Hair follicle dermal papilla cell (primary cell): ENCODE data around the gene ATM. TPM values are rescaled to one million over a fixed set of nuclear protein-coding genes. Genes with fewer than 3 reads are reported as not detected.

Experiments used
- small RNA-seq: library from RNA; depleted of rRNA; stranded (forward); fragments of <200 nt; gene quantifications from one replicate; pipeline ENCODE3, GENCODE V24; 2012
- total RNA-seq: library from RNA; depleted of rRNA; stranded (reverse); fragments of >200 nt; gene quantifications from 2 replicates; pipeline ENCODE4 v1.2.3, GENCODE V29; 2012

ATM gene, protein sequence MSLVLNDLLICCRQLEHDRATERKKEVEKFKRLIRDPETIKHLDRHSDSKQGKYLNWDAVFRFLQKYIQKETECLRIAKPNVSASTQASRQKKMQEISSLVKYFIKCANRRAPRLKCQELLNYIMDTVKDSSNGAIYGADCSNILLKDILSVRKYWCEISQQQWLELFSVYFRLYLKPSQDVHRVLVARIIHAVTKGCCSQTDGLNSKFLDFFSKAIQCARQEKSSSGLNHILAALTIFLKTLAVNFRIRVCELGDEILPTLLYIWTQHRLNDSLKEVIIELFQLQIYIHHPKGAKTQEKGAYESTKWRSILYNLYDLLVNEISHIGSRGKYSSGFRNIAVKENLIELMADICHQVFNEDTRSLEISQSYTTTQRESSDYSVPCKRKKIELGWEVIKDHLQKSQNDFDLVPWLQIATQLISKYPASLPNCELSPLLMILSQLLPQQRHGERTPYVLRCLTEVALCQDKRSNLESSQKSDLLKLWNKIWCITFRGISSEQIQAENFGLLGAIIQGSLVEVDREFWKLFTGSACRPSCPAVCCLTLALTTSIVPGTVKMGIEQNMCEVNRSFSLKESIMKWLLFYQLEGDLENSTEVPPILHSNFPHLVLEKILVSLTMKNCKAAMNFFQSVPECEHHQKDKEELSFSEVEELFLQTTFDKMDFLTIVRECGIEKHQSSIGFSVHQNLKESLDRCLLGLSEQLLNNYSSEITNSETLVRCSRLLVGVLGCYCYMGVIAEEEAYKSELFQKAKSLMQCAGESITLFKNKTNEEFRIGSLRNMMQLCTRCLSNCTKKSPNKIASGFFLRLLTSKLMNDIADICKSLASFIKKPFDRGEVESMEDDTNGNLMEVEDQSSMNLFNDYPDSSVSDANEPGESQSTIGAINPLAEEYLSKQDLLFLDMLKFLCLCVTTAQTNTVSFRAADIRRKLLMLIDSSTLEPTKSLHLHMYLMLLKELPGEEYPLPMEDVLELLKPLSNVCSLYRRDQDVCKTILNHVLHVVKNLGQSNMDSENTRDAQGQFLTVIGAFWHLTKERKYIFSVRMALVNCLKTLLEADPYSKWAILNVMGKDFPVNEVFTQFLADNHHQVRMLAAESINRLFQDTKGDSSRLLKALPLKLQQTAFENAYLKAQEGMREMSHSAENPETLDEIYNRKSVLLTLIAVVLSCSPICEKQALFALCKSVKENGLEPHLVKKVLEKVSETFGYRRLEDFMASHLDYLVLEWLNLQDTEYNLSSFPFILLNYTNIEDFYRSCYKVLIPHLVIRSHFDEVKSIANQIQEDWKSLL (N-terminal part only)
- 93.9 and 107 TPM in 2 replicates for total RNA-seq

DNA sequence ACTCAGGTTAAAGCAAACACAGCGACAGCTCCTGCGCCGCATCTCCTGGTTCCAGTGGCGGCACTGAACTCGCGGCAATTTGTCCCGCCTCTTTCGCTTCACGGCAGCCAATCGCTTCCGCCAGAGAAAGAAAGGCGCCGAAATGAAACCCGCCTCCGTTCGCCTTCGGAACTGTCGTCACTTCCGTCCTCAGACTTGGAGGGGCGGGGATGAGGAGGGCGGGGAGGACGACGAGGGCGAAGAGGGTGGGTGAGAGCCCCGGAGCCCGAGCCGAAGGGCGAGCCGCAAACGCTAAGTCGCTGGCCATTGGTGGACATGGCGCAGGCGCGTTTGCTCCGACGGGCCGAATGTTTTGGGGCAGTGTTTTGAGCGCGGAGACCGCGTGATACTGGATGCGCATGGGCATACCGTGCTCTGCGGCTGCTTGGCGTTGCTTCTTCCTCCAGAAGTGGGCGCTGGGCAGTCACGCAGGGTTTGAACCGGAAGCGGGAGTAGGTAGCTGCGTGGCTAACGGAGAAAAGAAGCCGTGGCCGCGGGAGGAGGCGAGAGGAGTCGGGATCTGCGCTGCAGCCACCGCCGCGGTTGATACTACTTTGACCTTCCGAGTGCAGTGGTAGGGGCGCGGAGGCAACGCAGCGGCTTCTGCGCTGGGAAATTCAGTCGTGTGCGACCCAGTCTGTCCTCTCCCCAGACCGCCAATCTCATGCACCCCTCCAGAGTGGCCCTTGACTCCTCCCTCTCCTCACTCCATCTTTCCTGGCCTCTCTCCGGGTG lies at the start of gene ATM, which contains the start of gene NPAT:
Gene ATM (plus strand): TSS at position 494 of the 774 bp plus-strand sequence. CDS start 4,558 bp downstream, outside the sequence.
Gene NPAT (minus strand): TSS at position 65 of the 774 bp plus-strand sequence. CDS start 102 bp downstream, outside the sequence.

Small RNA genes lying within 50 kb of the gene (small RNA-seq; reads per million reads assigned to genes)
- not detected for gene RF00019

Other genes with a start within 250 kb of the ATM start
- 39.6 and 43.2 TPM in 2 replicates for gene CUL5, start 214.2 kb upstream of the ATM start, total RNA-seq
- gene ACAT1, start 101.5 kb upstream of the ATM start, total RNA-seq: 63.4 and 128 TPM in 2 replicates
- 14.7 and 19.0 TPM in 2 replicates for gene NPAT, start 429 bp upstream of the ATM start, total RNA-seq
- gene C11orf65, start 244.5 kb downstream of the ATM start, total RNA-seq: 0.81 and 1.5 TPM in 2 replicates